ENCODE data around the gene CCNL1. TPM values are rescaled to one million over a fixed set of nuclear protein-coding genes. Genes with fewer than 3 reads are reported as not detected.
A peak's percentile ranks its signal among the peaks of the same experiment; 100 is the strongest.

CCNL1 gene
- total RNA-seq, 1 donor from 2014 or later, result 96.7 TPM

DNA sequence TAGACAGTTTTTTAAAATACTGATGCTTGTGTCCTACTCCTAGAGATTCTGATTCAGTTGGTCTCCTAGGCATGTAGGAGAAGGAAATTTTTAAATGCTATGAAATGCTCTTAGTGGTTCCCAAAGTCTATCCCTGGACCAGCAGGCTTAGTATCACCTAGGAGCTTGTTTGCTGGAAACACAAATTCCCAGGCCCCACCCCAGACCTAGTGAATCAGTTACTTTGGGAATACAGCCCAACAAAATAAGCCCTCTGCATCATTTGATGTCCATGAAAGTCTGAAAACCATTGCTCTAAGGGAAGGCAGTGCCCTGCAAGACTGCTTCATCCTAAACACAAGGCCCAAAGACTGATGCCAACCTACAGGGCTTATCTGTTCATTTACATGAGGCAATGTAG lies 36.3 kb downstream of the CCNL1 start:
- DNase-seq (ENCODE audit: low spot score), result no peak

DNA sequence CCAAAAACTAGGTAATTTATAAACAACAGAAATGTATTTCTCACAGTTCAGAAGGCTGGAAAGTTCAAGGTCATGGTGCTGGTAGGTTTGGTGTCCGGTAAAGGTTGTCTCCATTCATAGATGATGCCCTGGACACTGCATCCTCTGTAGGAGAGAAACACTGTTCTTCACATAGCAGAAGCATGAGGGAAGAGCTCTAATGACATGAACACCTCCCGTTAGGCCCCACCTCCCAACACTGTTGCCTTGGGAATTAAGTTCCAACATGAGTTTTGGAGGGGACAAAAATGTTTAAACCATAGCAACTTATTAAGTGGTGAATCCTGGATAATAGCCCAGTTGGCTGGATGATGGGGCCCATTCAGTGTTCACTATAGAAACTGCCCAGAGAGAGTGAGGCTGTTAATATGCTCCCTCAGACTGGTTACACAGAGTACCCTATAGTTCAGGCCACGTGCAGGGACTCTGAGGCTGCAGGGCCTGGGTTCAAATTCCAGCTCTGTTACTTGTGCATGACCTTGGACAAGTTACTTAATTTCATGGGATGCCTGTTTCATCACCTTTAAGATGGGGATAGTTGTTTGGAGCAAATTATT lies 37.0 kb downstream of the CCNL1 start:
- DNase-seq (ENCODE audit: low spot score), result no peak

DNA sequence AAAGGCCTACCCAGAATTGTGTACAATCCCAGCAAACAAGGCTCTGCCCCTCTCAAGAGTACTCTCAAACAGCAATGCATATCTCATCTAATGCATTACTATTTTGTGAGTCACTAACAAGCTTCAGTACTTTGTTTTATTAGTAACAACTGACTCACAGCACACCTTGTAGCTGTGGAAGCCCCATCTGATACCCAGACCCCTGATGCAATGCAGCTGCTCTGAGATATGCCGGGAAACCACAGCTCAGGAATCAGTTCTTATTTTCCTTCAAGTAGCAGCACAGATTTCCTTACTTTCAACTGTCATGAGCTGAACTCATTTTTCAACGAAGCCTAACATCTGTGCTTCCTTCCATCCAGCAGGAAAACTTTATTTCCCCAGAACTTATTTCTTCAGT lies 37.8 kb downstream of the CCNL1 start:
- DNase-seq (ENCODE audit: low spot score), result no peak

DNA sequence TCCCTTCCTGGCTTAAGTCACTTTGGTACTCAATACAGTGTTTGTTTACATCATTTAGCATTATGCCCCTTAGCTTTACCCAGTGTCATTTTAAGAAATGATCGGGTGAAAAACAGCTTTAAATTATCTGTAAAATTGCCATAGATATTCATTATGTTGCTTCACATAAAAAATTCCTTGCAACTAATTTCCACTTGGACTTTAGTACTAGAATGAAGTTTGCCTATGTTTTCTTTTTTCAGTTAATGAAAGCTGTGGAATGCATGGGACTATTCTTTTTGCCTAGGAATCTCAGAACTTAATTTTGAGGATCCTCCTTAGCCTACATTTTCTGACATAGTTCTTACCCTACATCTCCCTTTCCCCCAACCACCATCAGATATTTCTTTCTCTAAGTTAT lies 38.4 kb downstream of the CCNL1 start:
- DNase-seq (ENCODE audit: low spot score), result no peak

DNA sequence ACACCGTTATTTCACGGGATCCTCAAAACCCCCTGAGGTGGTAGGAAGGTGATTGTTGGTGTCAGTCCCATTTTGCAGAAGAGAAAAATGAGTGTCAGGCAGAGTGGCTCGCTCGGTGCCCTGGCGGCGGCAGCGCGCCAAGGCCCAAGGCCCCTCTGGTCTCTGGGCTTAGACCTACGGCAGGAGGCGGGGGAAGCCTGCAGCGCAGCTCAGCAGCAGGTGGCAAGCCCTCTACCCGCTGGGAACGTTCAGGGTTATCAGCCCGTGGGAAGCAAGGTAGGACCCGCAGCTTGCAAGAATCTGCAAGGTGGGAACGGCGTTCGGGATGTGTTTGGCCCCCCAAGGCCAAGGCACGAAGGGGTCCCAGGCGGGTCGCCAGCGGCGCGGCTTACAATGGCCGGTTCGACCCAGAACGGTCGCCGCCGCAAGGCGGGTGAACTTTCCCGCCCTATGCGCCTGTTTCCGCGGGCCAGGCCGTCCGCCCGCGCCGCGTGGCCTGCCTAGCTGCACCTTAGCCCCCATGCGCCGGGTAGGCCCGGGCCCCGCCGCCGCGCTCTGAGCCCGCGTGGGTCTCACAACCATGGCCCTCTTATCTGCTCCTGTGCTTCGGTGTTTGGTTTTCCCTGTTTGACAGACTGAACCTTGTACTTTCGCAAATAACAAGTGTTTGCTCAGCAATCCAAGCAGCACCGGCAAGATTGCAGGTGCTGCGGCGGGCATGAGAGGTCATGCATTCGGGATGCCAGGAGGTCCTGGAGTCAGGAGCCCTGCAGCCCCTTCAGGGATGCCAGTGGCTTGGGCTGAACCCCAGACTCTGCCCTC lies 39.7 kb downstream of the CCNL1 start:
- peak; percentile 68 for DNase-seq (ENCODE audit: low spot score)

DNA sequence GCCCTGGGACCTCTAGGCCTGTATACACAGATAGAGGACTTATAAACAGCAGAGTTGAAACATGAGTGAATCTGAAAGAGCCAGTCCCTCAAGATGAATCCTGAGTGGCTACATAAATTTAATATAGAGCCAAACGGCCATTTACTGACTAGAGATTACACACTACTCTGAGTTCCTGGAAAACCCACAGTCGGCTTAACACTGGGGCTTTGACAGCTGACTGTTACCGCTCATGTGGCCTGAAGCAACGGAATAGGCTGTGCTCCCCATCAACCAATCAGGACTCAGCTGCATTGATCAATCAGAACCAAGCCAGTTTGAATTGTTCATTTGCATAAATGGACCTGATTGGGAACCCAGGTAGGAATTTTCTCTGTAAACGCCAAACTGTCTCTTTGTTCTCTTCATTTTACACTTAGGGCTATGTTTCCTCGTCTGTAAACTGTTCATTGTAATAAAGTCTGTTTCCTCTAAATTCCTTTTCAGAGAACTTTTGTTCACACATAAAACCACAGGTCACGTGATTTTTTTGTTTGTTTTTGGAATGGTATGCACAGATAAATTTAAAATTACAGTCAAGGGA lies 40.5 kb downstream of the CCNL1 start:
- DNase-seq (ENCODE audit: low spot score), result peak; percentile 55

DNA sequence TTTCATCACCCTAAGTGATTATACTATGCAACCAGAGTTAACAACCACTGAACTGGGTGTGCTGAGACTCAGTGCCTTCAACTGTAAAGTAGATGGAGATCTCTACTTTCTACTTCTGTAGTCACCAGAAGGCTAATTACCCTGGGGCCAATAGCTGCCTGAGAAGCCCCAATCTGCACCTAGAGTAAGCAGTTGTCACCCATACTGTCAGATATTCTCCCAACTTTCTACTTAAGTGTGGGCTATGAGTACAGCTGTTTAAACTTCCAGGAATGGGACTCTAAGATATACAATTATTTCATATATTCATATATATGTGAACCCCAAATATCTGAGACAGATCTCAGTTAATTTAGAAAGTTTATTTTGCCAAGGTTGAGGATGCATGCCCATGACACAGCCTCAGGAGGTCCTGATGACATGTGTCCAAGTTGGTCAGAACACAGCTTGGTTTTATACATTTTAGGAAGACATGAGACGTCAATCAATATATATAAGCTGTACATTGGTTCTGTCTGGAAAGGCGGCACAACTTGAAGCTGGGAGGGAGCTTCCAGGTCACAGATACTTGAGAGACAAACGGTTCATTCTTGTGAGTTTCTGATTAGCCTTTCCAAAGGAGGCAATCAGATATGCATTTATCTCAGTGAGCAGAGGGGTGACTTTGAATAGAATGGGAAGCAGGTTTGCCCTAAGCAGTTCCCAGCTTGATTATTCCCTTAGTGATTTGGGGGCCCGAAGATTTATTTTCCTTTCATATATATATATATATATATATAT lies 41.9 kb downstream of the CCNL1 start:
- no peak for DNase-seq (ENCODE audit: low spot score)

DNA sequence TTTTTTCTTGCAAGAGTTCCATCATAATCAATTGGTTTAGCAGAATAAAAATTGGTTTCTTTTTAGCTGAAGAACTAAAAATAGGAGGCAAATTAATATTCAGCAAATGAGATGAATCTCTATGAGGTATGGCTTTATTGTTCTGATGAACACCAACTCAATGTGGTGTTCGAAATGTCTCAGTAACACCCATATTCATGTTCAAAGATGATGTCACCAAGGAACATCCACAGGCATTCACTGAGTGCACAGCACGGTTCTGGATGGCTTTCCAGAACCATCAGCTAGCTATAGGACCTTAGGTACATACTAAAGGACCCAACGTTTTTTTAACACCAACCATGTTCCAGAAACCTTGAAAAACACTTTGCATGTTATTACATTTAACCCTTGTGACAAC lies 42.7 kb downstream of the CCNL1 start:
- DNase-seq (ENCODE audit: low spot score), result no peak

DNA sequence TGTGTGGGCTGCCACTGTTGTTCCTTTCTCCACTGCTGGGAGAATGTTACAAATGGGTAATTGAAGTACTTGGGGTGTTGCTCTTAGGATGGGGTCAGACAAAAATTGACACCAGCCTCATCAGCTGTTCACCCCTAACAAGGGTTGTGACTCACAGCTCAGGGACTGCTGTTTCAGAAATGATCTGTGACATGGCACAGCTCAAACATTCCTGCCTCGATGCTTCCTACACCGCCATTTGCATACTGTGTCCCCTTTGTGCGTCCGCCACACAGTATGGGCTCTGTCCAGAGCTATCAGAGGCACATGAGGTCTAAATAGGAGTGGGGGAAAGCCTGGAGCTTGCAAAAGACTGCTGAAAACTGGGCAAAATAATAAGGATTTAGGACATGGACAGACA lies 43.9 kb downstream of the CCNL1 start:
- DNase-seq (ENCODE audit: low spot score), result no peak

DNA sequence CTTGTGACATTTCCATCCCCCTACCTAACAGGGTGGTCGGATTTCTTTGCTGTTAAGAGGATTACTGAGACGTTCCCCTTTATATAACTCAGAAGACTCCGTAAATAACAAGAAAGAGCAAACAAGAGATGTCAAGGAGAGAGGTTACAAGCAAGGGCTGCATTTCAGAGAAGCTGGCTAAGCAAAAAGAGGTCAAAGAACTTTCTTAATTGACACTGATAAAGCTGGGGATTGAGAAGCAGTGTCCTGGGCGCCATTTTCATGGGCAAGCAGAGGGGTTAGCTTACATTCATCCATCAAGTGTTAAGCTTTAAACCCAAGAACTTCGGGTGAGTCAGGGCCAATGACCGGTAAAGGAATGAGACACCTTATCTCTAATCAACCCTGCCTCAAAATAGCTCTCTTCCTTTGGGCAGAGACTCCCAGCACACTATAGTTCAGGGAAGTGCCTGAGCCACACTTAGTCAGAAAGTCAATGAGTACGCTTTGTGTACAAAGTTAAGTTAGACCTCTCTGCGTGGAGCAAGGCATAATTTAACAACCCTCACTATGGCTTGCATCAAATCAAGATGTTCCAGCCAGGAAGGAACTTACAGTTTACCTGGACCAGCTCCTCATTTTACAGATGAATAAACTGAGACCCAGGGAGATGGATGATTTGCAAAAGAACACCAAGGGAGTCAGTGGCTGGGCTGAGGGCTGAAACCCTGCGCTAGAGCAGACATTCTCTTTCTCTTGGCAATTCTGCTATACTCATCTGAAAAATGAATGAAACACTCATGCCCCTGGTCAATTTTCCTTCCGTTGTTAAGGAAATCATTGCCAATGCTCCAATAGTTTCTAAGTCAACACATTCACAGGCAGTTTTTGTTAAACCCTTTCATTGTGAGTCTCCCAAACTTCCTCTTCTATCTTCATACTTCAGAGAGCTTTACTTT lies 44.6 kb downstream of the CCNL1 start:
- DNase-seq (ENCODE audit: low spot score), result no peak

DNA sequence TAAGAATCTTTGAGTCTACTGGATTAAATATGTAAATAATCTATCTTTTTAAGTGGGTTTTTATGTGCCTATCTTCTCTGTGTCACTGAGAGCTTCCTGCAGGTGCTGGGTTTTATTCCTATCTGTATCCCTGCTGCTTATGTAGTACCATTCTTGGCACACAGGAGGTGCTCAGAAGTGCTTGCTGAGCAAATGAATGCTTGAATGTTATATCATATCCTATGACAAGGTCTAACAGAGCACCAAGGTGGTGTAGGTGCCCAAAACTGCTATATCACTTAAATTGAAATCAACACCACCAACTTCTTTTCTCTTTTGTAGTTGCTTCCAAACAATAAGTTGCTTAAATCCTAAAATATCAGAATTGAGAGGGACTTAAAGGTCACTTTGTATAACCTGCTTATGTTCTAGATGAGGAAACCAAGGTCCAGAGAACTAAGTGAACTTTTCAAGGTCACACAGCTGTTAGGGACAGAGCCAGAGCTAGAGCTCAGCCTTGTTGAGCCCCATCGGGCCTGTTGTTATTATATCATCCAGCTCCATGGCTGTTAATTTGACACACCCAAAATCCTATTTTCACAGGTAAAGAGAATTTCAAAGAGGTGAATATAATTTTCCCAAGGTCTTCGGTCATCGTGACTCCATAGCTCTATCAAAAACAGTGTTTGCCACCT lies 46.0 kb downstream of the CCNL1 start:
- DNase-seq (ENCODE audit: low spot score), result no peak

DNA sequence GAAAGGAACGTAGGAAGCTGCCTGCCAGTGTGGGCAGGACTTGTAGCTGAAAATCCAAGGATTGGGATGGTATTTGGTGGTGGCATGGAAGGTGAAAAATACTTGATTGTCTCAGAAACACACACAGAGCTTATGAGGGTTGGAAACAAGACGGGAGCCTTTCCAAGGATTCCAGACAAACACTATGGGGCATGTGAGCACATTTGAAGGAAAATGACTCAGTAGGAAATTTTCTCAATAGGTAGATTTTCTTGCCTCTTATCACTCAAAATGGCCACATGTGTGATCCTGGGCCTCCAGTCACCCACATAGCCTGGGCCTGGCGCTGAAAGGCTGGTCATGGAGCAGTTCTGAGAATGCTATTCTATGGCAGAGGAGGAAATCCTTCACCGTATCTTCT lies 47.4 kb downstream of the CCNL1 start:
- DNase-seq (ENCODE audit: low spot score), result no peak

DNA sequence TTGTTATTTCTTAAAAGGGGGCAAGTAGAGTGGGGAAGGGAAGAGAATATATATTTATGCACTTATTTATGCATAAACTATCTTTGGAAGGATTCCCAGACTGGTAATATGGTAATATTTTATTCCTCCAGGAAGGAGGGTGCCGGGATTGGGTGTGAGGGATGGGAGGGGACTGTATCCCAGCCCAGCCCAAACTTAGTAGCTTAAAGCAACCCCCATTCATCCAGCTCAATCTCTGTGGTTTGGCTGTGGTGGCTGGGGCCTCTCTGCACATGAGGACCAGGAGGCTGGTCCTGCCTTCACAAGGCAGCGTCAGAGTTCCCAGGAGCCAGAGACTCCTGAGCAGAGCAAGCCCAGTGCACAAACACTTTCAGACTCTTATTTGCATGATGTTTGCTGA lies 48.4 kb downstream of the CCNL1 start:
- no peak for DNase-seq (ENCODE audit: low spot score)

DNA sequence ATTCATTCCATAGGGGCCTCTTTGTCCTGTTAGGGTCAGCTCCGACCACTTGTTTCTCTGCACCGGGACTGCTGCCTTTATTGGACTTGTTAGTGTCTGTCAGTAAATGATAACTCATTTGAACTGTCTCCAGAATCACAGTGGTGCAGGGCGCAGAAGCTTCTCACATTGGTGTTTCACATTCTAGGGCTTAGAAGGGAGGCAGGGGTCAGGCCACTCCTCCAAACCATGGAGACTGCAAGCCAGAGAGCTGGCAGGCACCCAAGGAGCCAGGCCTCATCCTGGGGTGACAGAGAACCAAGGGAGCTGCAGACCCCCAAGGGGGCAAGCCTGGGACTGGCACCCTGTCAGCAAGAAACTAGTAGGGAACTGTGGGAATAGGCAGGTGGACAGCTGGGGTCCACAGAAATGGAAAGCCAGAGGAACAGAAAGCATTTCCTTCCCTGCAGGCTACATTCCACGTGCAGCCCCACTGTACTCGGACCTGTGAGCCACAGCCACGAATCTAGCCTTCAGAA lies 49.1 kb downstream of the CCNL1 start:
- no peak for DNase-seq (ENCODE audit: low spot score)

DNA sequence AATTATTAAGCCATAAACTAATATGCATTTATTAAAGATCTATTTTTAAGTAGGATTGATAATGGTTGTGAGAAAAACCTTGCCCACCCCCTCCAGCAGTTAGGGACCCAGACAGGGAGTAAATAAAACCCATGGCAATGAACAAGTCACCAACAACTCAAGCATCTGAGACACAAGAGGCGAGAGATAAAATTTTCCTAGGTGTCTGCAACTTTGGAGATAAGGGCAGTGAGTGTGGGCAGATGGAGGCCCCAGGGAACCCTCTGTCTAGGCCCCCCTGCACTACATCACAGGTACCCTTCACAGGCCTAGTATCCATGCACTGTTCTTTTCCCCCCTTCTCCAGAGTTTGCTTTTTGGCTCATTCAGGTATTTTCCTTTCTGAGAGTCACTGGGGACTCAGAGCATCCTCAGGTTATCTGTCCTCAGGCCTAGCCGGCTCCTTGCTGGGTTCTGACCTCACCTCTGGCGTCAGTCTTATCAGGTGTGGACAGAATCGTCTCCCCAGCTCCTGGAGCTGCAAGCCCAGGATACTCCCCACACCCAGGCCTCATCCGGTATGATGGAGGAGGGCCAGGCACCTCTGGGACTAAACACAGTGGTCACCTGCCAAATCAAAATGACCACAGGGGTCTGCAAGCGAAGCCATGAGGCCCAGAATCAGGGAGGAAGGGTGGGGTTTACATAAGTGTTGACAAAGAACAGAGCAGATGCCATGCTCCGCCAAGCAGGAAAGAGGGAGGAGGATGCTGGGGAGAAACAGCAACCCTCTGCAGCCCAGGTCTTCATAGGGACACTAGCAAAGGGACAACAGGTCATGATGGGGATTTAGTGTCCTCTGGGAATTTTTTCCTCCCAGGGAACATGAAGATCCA lies 50.4 kb downstream of the CCNL1 start:
- no peak for DNase-seq (ENCODE audit: low spot score)

DNA sequence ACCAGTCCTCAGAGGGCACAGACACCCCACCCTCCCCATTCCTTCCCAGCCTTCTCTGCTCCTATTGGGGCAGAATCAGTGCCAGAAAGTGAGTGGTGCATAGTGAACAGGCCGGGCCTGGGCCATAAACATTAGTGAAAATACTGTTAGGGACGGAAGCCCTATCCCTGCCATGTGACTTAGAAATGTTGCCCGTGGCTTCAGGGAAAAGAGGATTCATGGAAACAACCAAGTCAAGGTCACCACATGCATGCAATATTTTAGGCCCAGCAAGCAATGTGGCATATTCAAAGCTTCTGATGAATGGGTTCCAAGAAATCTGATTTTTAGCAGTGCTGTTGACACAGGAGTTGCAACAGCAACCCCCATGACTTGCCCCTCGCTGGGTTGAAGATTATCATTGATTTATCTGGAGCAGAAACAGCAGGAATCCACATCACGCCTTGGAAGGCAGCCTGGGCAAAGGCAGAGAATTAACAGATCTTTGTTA lies 52.3 kb downstream of the CCNL1 start:
- peak; percentile 23 for DNase-seq (ENCODE audit: low spot score)

DNA sequence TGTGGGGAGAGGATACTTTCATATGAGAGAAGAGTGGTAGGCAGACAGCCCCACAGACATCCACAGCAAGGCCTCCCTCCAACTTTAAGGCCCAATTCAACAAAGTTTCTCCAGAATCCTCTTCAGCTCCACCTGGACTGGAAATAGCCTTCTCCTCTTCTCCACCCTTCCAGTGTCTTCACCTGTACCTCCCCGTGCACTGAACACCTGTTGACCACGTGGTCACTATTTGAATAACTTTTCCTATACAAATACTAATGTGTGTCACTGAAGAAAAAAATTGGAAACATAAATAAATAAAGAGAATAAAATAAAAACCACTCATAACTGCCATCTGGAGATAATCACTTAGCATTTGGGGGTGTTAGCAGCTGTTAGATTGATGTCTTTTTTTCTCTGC lies 52.9 kb downstream of the CCNL1 start:
- no peak for DNase-seq (ENCODE audit: low spot score)

DNA sequence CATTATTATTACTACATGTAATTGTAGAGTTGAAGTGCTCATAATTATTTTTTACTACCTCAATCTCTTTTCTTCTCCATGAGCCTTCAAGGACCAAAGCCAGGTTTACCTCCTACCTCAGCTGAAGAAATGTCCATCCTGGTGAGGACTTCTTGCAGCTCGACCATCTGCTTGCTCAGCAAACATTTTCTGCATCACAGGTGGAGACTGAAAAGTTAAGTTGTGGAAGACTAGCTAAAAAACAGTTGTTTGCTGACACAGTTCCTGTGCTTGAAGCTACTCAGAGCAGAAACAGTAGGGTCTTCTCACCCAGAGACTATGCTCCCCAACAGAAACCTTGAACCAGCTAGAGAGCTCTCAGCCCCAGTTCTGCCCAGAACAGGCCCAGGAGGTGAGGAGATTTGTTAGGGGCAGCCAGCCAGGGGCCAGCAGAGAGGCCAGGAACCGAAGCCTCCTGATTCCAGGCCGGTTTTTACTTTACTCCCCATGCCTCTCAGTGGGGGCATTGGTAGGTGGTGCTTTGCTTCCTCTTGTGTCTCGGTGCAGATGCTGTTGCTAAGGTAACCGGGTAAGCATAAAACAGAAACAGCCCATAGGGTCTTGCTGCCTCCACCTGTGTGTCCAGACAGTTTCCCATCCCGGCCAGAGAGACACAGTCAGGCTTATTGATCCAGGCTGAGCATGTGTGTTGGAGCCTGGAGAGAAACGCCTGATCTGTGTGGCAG lies 54.9 kb downstream of the CCNL1 start:
- DNase-seq (ENCODE audit: low spot score), result no peak

DNA sequence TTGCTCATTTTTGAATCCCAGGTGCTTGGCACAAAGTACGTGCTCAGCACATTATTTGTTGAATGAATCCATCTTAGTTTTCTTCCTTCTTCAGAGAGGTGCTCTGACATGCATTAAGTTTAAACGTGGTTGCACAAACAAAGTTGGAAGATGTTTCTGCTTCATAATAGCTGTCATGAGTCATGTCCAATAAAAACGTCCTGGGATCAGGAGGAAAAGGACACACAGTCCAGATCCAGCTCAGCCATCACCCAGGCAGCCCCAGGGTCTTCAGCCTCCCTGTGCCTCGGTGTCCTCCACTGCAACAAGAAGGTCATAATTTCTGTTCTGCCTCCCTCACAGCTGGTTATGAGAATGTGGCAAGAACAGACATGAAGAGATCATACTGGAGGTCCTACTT lies 55.4 kb downstream of the CCNL1 start:
- no peak for DNase-seq (ENCODE audit: low spot score)
